ENCODE results near the gene C5orf24. TPM values are rescaled to one million over a fixed set of nuclear protein-coding genes. Genes with fewer than 3 reads are reported as not detected.
"Not testable (repeated sequence)": the region's sequence is repeated elsewhere in the genome, so short reads cannot be mapped to it uniquely, and the experiment has no call there.

Gene C5orf24
- total RNA-seq, 1 donor from 2014 or later: 36.1 TPM

GRCh38 chr5:134851307-134851923 is 5.6 kb downstream of the C5orf24 start:
- ChIA-PET POLR2A (no interaction called here), CTCF (interaction anchor here (0.7 to 1.1 kb wide), 2 partner anchors 53 to 163 kb away, joined by 3 read pairs; partner anchors contain the start of gene PCBD2)
- H3K4me3 Mint-ChIP-seq: no peak overlapping the region
- TF ChIP-seq CTCF (IDR thresholded peaks at IDR 0.05): no peak
- peak overlapping the region; percentile 18 for H3K27ac Mint-ChIP-seq
- ATAC-seq (ENCODE audit: low read depth) (no peak), DNase-seq (no peak)
- no peaks in the 10 kb centered on the region for H3K9me3 Mint-ChIP-seq
- peaks cover 25% of the 10 kb centered on the region for H3K4me1 Mint-ChIP-seq
- H3K36me3 Mint-ChIP-seq (ENCODE audit: low read depth): peaks cover 47% of the 10 kb centered on the region
- H3K27me3 Mint-ChIP-seq: no peaks in the 10 kb centered on the region
- intact Hi-C loops (cut with micrococcal nuclease): no loop called here

GRCh38 chr5:134856465-134856864 is 10.7 kb downstream of the C5orf24 start:
- POLR2A ChIA-PET; DNase-seq; H3K9me3 Mint-ChIP-seq; H3K27me3 Mint-ChIP-seq; H3K4me1 Mint-ChIP-seq; CTCF ChIA-PET; intact Hi-C loops (cut with micrococcal nuclease); H3K4me3 Mint-ChIP-seq; H3K27ac Mint-ChIP-seq; ATAC-seq (ENCODE audit: low read depth): not testable (repeated sequence)
- H3K36me3 Mint-ChIP-seq (ENCODE audit: low read depth): peaks cover 54% of the 10 kb centered on the region

GRCh38 chr5:134857401-134857800 is 11.6 kb downstream of the C5orf24 start:
- Mint-ChIP-seq H3K27me3 (no peaks in the 10 kb centered on the region), H3K4me1 (peaks cover 5% of the 10 kb centered on the region), H3K36me3 (ENCODE audit: low read depth) (peaks cover 45% of the 10 kb centered on the region), H3K27ac (no peak overlapping the region), H3K9me3 (no peaks in the 10 kb centered on the region), H3K4me3 (no peak overlapping the region)
- no peak for TF ChIP-seq CTCF (IDR thresholded peaks at IDR 0.05)
- ChIA-PET CTCF (no interaction called here), POLR2A (interaction anchor here (1.2 kb wide), 1 partner anchor 12 kb away, joined by 5 read pairs; the partner anchor contains the start of gene C5orf24)
- no peak for DNase-seq
- no peak for ATAC-seq (ENCODE audit: low read depth)
- intact Hi-C loops (cut with micrococcal nuclease): no loop called here

GRCh38 chr5:134864707-134865106 is 18.9 kb downstream of the C5orf24 start:
- H3K36me3 Mint-ChIP-seq (ENCODE audit: low read depth): peaks cover 4% of the 10 kb centered on the region
- no peak overlapping the region for H3K4me3 Mint-ChIP-seq
- ATAC-seq (ENCODE audit: low read depth) (no peak), DNase-seq (no peak)
- TF ChIP-seq CTCF (IDR thresholded peaks at IDR 0.05): no peak
- no peaks in the 10 kb centered on the region for H3K4me1 Mint-ChIP-seq
- H3K27ac Mint-ChIP-seq: no peak overlapping the region
- intact Hi-C loops (cut with micrococcal nuclease): no loop called here
- no peaks in the 10 kb centered on the region for H3K27me3 Mint-ChIP-seq
- H3K9me3 Mint-ChIP-seq: no peaks in the 10 kb centered on the region
- ChIA-PET POLR2A (interaction anchor here (0.8 to 1.4 kb wide), 2 partner anchors 9 to 106 kb away, joined by 3 to 4 read pairs; partner anchors contain the start of genes DDX46 and TXNDC15), CTCF (no interaction called here)

- CTCF ChIA-PET: interaction anchor here (0.9 to 2.0 kb wide), 2 partner anchors 12 to 31 kb away, joined by 4 to 12 read pairs; partner anchors contain the start of gene PCBD2
- DNase-seq (no peak), ATAC-seq (ENCODE audit: low read depth) (no peak)
- Mint-ChIP-seq H3K27ac (peak overlapping the region; percentile 94), H3K36me3 (ENCODE audit: low read depth) (peaks cover 13% of the 10 kb centered on the region), H3K4me3 (peak overlapping the region; percentile 95), H3K4me1 (peaks cover 32% of the 10 kb centered on the region), H3K9me3 (no peaks in the 10 kb centered on the region), H3K27me3 (no peaks in the 10 kb centered on the region)
- POLR2A ChIA-PET: interaction anchor here (0.8 to 3.3 kb wide), 11 partner anchors 8 to 774 kb away, joined by 3 to 66 read pairs (median 8); partner anchors contain the start of genes C5orf24, CAMLG and PCBD2
- TF ChIP-seq CTCF (IDR thresholded peaks at IDR 0.05): no peak
- intact Hi-C loops (cut with micrococcal nuclease): no loop called here
Observed at GRCh38 chr5:134873494-134873893, 27.7 kb downstream of the C5orf24 start.
